ENCODE data around the gene PTPRC. TPM values are rescaled to one million over a fixed set of nuclear protein-coding genes. Genes with fewer than 3 reads are reported as not detected.

PTPRC gene
- total RNA-seq, 4 donors from 2014 or later, result 4.7 to 11.4 (median 6.7) TPM

- H3K36me3 ChIP-seq, result no peaks in the 10 kb centered on the region
- no peak for DNase-seq (ENCODE audit: low spot score in 2 of 2)
- no peaks in the 10 kb centered on the region for H3K27me3 ChIP-seq
- TF ChIP-seq POLR2AphosphoS5 (IDR thresholded peaks at IDR 0.05) (no peak), POLR2A (IDR thresholded peaks at IDR 0.05) (no peak), EP300 (IDR thresholded peaks at IDR 0.05) (no peak), CTCF (IDR thresholded peaks at IDR 0.05) (no peak)
- H3K9me3 ChIP-seq, result no peaks in the 10 kb centered on the region
- H3K27ac ChIP-seq, result no peak overlapping the region
- no peaks in the 10 kb centered on the region for H3K4me1 ChIP-seq
- no peak overlapping the region for H3K4me3 ChIP-seq
Observed at GRCh38 chr1:198725090-198725489, 86.2 kb downstream of the PTPRC start.

GRCh38 chr1:198726455-198726854 lies 87.6 kb downstream of the PTPRC start:
- no peak for DNase-seq (ENCODE audit: low spot score in 2 of 2)
- Histone ChIP-seq H3K9me3 (no peaks in the 10 kb centered on the region), H3K27ac (no peak overlapping the region), H3K4me3 (no peak overlapping the region), H3K36me3 (no peaks in the 10 kb centered on the region), H3K27me3 (no peaks in the 10 kb centered on the region), H3K4me1 (no peaks in the 10 kb centered on the region)
- TF ChIP-seq POLR2A (IDR thresholded peaks at IDR 0.05) (no peak), EP300 (IDR thresholded peaks at IDR 0.05) (no peak), CTCF (IDR thresholded peaks at IDR 0.05) (no peak)

GRCh38 chr1:198729195-198729863 lies 90.5 kb downstream of the PTPRC start:
- H3K27ac ChIP-seq, result no peak overlapping the region
- no peak for DNase-seq (ENCODE audit: low spot score in 2 of 2)
- no peaks in the 10 kb centered on the region for H3K27me3 ChIP-seq
- no peak overlapping the region for H3K4me3 ChIP-seq
- TF ChIP-seq CTCF (IDR thresholded peaks at IDR 0.05), result no peak
- no peak for TF ChIP-seq POLR2A (IDR thresholded peaks at IDR 0.05)
- TF ChIP-seq POLR2AphosphoS5 (IDR thresholded peaks at IDR 0.05), result no peak
- TF ChIP-seq EP300 (IDR thresholded peaks at IDR 0.05), result no peak
- WGBS, result 93% methylated on average over 5 of the region's 5 CpGs
- H3K4me1 ChIP-seq, result no peaks in the 10 kb centered on the region
- no peaks in the 10 kb centered on the region for H3K36me3 ChIP-seq
- no peaks in the 10 kb centered on the region for H3K9me3 ChIP-seq

- no peak overlapping the region for H3K27ac ChIP-seq
- TF ChIP-seq EP300 (IDR thresholded peaks at IDR 0.05) (no peak), POLR2AphosphoS5 (IDR thresholded peaks at IDR 0.05) (no peak), CTCF (IDR thresholded peaks at IDR 0.05) (no peak), POLR2A (IDR thresholded peaks at IDR 0.05) (no peak)
- no peak for DNase-seq (ENCODE audit: low spot score in 2 of 2)
- 84% methylated on average over 2 of the region's 2 CpGs for WGBS
- H3K9me3 ChIP-seq, result no peaks in the 10 kb centered on the region
- H3K4me1 ChIP-seq, result no peaks in the 10 kb centered on the region
- no peak overlapping the region for H3K4me3 ChIP-seq
- no peaks in the 10 kb centered on the region for H3K27me3 ChIP-seq
- no peaks in the 10 kb centered on the region for H3K36me3 ChIP-seq
Observed at GRCh38 chr1:198730952-198731351, 92.1 kb downstream of the PTPRC start.

- Histone ChIP-seq H3K4me1 (no peaks in the 10 kb centered on the region), H3K27me3 (no peaks in the 10 kb centered on the region), H3K36me3 (no peaks in the 10 kb centered on the region), H3K4me3 (no peak overlapping the region), H3K9me3 (no peaks in the 10 kb centered on the region), H3K27ac (no peak overlapping the region)
- 62% methylated on average over 2 of the region's 2 CpGs for WGBS
- no peak for DNase-seq (ENCODE audit: low spot score in 2 of 2)
- TF ChIP-seq EP300 (IDR thresholded peaks at IDR 0.05) (no peak), POLR2AphosphoS5 (IDR thresholded peaks at IDR 0.05) (no peak), CTCF (IDR thresholded peaks at IDR 0.05) (no peak), POLR2A (IDR thresholded peaks at IDR 0.05) (no peak)
Observed at GRCh38 chr1:198734323-198735008, 95.6 kb downstream of the PTPRC start.

Measured in suprapubic skin (tissue), 4 donors.